Trophoblast cell (in vitro differentiated cells and primary cell): ENCODE measurements around the gene ADAM8.

Experiments used
- DNase-seq, 2 donors: peaks; one replicate each; pipeline ENCODE4 v3.0.0-alpha.2; 2016
- H2AFZ ChIP-seq: 2 replicates; pipeline ENCODE4 v1.6.1; 2013; ENCODE audit warnings: low read length, moderate library complexity, mild to moderate bottlenecking; ENCODE audit not compliant: insufficient read depth, poor library complexity
- H2AK5ac ChIP-seq: 2 replicates; pipeline ENCODE4 v1.6.1; 2013; ENCODE audit warnings: mild to moderate bottlenecking, low read length
- H2BK120ac ChIP-seq: 2 replicates; pipeline ENCODE4 v1.6.1; 2013; ENCODE audit warnings: low read length, mild to moderate bottlenecking, moderate library complexity; ENCODE audit not compliant: insufficient read depth, poor library complexity
- H2BK12ac ChIP-seq: 2 replicates; pipeline ENCODE4 v1.6.1; 2013; ENCODE audit warnings: mild to moderate bottlenecking, low read length, moderate library complexity
- H2BK5ac ChIP-seq: 2 replicates; pipeline ENCODE4 v1.6.1; 2013; ENCODE audit warnings: low read length, low read depth, moderate library complexity, mild to moderate bottlenecking; ENCODE audit not compliant: poor library complexity
- H3K14ac ChIP-seq: 2 replicates; pipeline ENCODE4 v1.6.1; 2013; ENCODE audit warnings: mild to moderate bottlenecking, low read length
- H3K18ac ChIP-seq: 2 replicates; pipeline ENCODE4 v1.6.1; 2013; ENCODE audit warnings: mild to moderate bottlenecking, low read length
- H3K23ac ChIP-seq: 2 replicates; pipeline ENCODE4 v1.6.1; 2013; ENCODE audit warnings: low read length
- H3K27ac ChIP-seq: 2 replicates; pipeline ENCODE4 v1.5.1; 2013; ENCODE audit warnings: low read depth, mild to moderate bottlenecking, inconsistent platforms, low read length, moderate library complexity
- H3K27me3 ChIP-seq: 2 replicates; pipeline ENCODE4 v1.6.1; 2013; ENCODE audit warnings: inconsistent platforms, mild to moderate bottlenecking, low read length, moderate library complexity; ENCODE audit not compliant: insufficient read depth
- H3K36me3 ChIP-seq, 2 experiments: 1 replicate in 1 of 2; 2 replicates in 1 of 2; pipeline ENCODE4 v1.6.1; 2013; ENCODE audit warnings: low read length in 2 of 2, mild to moderate bottlenecking in 2 of 2, moderate library complexity in 1 of 2; ENCODE audit not compliant: insufficient read depth in 2 of 2, control insufficient read depth in 1 of 2
- H3K4ac ChIP-seq: 2 replicates; pipeline ENCODE4 v1.6.1; 2013; ENCODE audit warnings: low read depth, mild to moderate bottlenecking, low read length, moderate library complexity
- H3K4me1 ChIP-seq, 2 experiments: 1 replicate in 1 of 2; 2 replicates in 1 of 2; pipeline ENCODE4 v1.6.1; 2013; ENCODE audit warnings: low read length in 2 of 2, mild to moderate bottlenecking in 2 of 2, moderate library complexity in 1 of 2; ENCODE audit not compliant: insufficient read depth in 2 of 2, control insufficient read depth in 1 of 2
- H3K4me2 ChIP-seq: 2 replicates; pipeline ENCODE4 v1.6.1; 2013; ENCODE audit warnings: inconsistent platforms, mild to moderate bottlenecking, low read length, moderate library complexity
- H3K4me3 ChIP-seq: 2 replicates; pipeline ENCODE4 v1.5.1; 2013; ENCODE audit warnings: mild to moderate bottlenecking, low read depth, low read length, inconsistent platforms
- H3K79me1 ChIP-seq: one replicate; pipeline ENCODE4 v1.6.1; 2013; ENCODE audit warnings: low read length
- H3K79me2 ChIP-seq: 2 replicates; pipeline ENCODE4 v1.6.1; 2013; ENCODE audit warnings: low read length, mild to moderate bottlenecking; ENCODE audit not compliant: control insufficient read depth, insufficient read depth, poor library complexity
- H3K9ac ChIP-seq: 2 replicates; pipeline ENCODE4 v1.6.1; 2013; ENCODE audit warnings: mild to moderate bottlenecking, low read length
- H3K9me3 ChIP-seq: 2 replicates; pipeline ENCODE4 v1.6.1; 2013; ENCODE audit warnings: low read depth, mild to moderate bottlenecking, control low read depth, inconsistent platforms, low read length; ENCODE audit not compliant: insufficient read depth
- H4K12ac ChIP-seq: 2 replicates; pipeline ENCODE4 v1.6.1; 2013; ENCODE audit warnings: low read depth, mild to moderate bottlenecking, low read length, moderate library complexity
- H4K8ac ChIP-seq: 2 replicates; pipeline ENCODE4 v1.6.1; 2013; ENCODE audit warnings: low read depth, mild to moderate bottlenecking, low read length, moderate library complexity
- H4K91ac ChIP-seq: one replicate; pipeline ENCODE4 v1.6.1; 2013; ENCODE audit warnings: low read depth, mild to moderate bottlenecking, low read length, moderate library complexity
- WGBS: extraction: QIAGEN DNeasy Blood & Tissue Kit; methylation state at CpG from one replicate; pipeline ENCODE4 v1.1.7; 2013; ENCODE audit warnings: missing lambda C conversion rate; ENCODE audit not compliant: insufficient read length, insufficient coverage; ENCODE audit errors: extremely low coverage; 5-methylcytosine and 5-hydroxymethylcytosine counted together

The ADAM8 gene

DNA sequence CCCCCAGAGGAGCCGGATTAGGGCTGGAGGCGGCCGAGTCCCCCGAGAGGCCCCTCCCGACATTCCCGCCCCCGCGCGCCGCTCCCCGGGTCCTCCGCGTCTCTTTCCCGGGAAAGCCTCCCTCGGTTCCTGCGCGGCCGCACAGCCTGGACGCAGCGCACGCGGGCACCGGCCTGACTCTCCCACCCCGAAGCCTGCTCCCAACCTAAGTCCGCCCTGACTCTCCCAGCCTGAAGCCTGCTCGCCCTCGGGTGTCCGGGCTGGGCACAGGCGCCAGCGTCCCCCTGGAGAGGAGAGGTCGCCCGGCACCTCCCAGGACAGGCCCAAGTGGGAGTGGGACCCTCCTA lies 39.5 kb downstream of the ADAM8 start:
- Histone ChIP-seq H2BK12ac (no peak overlapping the region), H4K91ac (no peak overlapping the region), H4K8ac (no peak overlapping the region), H3K79me1 (no peaks in the 10 kb centered on the region), H2BK120ac (no peak overlapping the region), H2AK5ac (no peak overlapping the region), H3K9ac (no peak overlapping the region), H3K36me3 (no peaks in the 10 kb centered on the region), H3K4me2 (peak overlapping the region; percentile 53), H3K18ac (no peak overlapping the region), H3K14ac (no peak overlapping the region), H3K4ac (no peak overlapping the region), H3K9me3 (peaks cover 4% of the 10 kb centered on the region), H3K4me3 (no peak overlapping the region), H3K27me3 (peaks cover 56% of the 10 kb centered on the region), H4K12ac (no peak overlapping the region), H3K23ac (no peak overlapping the region), H2BK5ac (no peak overlapping the region), H3K4me1 (peaks cover 7 to 8% of the 10 kb centered on the region in 2 experiments), H3K79me2 (no peaks in the 10 kb centered on the region), H2AFZ (peak overlapping the region; percentile 5), H3K27ac (no peak overlapping the region)
- DNase-seq = no peak
- WGBS = no CpG with 5 or more reads among the region's 32 CpGs

DNA sequence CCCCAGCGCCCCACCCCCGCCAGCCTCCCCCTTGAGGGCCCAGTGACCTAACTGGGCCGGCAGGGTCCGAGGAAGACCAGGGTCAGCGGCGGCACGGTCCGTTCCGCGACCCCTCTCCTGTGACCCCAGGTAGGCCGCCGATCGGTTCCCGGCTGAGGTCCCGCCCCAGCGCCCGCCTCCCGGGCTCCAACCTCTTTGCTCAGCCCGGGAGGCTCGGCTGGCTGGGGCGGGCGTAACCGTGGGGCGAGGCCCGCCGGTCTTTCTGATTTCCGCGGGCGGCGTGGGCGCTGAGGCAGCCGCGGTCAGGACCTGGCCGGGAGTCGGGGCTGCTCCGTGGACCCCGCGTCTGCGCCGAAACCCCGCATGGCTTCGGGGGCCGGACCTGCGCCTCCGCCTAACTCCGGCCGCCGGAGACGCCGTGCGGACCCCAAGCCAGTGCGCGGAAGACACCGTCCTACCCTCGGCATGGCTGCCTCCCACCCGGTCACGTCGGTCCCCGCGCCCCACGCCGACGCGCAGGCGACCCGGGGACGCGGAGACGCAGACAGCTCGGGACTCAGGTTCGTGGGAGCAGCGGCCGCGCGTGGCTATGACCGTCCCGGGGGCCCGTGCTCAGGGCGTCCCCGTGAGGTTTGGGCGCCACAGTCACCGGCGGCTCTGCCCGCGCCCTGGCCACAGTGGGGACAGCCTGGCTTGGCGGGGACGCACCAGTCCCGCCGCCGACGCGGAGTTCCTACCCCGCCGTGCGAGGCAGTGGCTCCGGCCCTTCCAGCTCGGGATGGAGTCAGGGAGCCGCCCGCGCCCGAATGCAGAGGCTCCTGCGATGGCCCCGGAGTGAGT lies 40.0 kb downstream of the ADAM8 start:
- no peak overlapping the region for H3K27ac ChIP-seq
- no peak overlapping the region for H3K4ac ChIP-seq
- no peak overlapping the region for H4K8ac ChIP-seq
- H3K18ac ChIP-seq = no peak overlapping the region
- H3K79me2 ChIP-seq = no peaks in the 10 kb centered on the region
- no peak overlapping the region for H2BK5ac ChIP-seq
- no peak overlapping the region for H2BK12ac ChIP-seq
- no peak overlapping the region for H2AK5ac ChIP-seq
- no peaks in the 10 kb centered on the region for H3K79me1 ChIP-seq
- peak overlapping the region; percentile 53 for H3K4me2 ChIP-seq
- no peak overlapping the region for H3K14ac ChIP-seq
- no peak overlapping the region for H3K9ac ChIP-seq
- H2AFZ ChIP-seq = peak overlapping the region; percentile 17
- no peak overlapping the region for H3K4me3 ChIP-seq
- H3K36me3 ChIP-seq = no peaks in the 10 kb centered on the region
- no peak overlapping the region for H4K91ac ChIP-seq
- WGBS = no CpG with 5 or more reads among the region's 103 CpGs
- H3K23ac ChIP-seq = no peak overlapping the region
- H2BK120ac ChIP-seq = no peak overlapping the region
- H3K4me1 ChIP-seq = peaks cover 7 to 8% of the 10 kb centered on the region in 2 experiments
- DNase-seq = no peak
- H3K9me3 ChIP-seq = peaks cover 4% of the 10 kb centered on the region
- H3K27me3 ChIP-seq = peaks cover 62% of the 10 kb centered on the region
- no peak overlapping the region for H4K12ac ChIP-seq

DNA sequence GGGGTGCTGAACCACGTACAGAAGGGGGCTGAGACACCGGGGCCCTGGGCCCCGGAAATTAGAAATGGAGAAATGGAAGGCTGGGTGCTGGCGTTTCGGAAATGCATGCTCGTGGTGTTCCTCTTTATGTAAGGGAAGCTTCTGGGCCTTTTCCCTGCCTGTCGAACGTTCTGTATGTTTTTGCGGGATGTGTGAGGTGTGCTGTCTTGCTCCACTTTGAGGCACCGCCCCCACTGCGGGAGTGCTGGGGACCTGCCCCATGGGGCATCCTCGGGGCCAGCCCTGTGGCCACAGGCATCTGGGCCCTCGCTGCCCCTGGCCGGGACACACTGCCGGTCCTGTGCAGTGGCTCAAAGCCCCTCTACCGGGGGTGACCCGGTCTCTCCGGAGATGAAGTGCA lies 40.7 kb downstream of the ADAM8 start:
- no peaks in the 10 kb centered on the region for H3K79me1 ChIP-seq

DNA sequence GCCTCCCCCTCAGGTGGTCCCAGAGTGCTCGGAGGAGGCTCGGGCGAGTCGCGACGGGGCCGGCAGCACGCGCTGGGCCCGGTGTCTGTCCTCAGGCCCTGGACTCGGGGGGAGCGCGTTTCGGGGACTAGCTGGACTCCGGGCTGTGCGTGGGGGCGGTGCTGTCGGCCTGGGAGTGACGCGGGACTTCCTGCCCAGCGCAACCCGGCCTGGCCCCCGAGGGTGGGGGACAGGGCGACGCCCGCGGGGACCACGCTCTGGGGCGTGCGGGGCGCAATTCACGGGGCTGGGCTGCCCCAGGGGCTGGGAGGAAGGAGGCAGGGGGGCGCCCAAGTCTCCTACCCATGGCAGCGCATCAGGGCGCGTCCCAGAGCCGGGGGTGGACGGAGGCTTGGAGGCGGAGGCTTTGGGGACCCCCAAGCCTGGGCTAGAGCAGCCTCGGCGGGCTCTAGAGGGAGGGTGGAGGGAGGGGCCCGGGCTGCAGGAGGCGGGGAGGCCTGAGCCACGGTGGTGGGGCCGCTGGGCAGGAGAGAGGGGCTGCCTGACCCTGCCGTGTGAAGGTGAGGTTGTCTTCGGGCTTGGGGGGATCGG lies 41.3 kb downstream of the ADAM8 start:
- Histone ChIP-seq H2AK5ac (no peak overlapping the region), H4K12ac (no peak overlapping the region), H3K18ac (no peak overlapping the region), H3K9ac (no peak overlapping the region), H3K36me3 (no peaks in the 10 kb centered on the region), H4K8ac (no peak overlapping the region), H3K27ac (no peak overlapping the region), H2BK5ac (no peak overlapping the region), H2BK120ac (no peak overlapping the region), H3K79me2 (no peaks in the 10 kb centered on the region), H2AFZ (no peak overlapping the region), H3K4ac (no peak overlapping the region), H4K91ac (no peak overlapping the region), H3K9me3 (peaks cover 8% of the 10 kb centered on the region), H3K14ac (no peak overlapping the region), H2BK12ac (no peak overlapping the region), H3K23ac (no peak overlapping the region), H3K4me3 (no peak overlapping the region), H3K4me2 (no peak overlapping the region), H3K79me1 (no peaks in the 10 kb centered on the region), H3K27me3 (peaks cover 74% of the 10 kb centered on the region), H3K4me1 (peaks cover 7 to 11% of the 10 kb centered on the region in 2 experiments)
- no peak for DNase-seq
- no CpG with 5 or more reads among the region's 48 CpGs for WGBS

More for the DNA sequence above, 40.7 kb downstream of the ADAM8 start:
- Histone ChIP-seq H3K9me3 (peaks cover 8% of the 10 kb centered on the region), H4K8ac (no peak overlapping the region), H3K18ac (no peak overlapping the region), H3K9ac (no peak overlapping the region), H2AK5ac (no peak overlapping the region), H3K36me3 (no peaks in the 10 kb centered on the region), H3K23ac (no peak overlapping the region), H2BK5ac (no peak overlapping the region), H3K79me2 (no peaks in the 10 kb centered on the region), H2BK12ac (no peak overlapping the region), H3K27ac (no peak overlapping the region), H3K4ac (no peak overlapping the region), H2AFZ (no peak overlapping the region), H3K27me3 (peaks cover 69% of the 10 kb centered on the region), H4K91ac (no peak overlapping the region), H3K14ac (no peak overlapping the region), H3K4me1 (peaks cover 7 to 8% of the 10 kb centered on the region in 2 experiments), H3K4me3 (no peak overlapping the region), H2BK120ac (no peak overlapping the region), H3K4me2 (no peak overlapping the region), H4K12ac (no peak overlapping the region)
- DNase-seq = no peak
- no CpG with 5 or more reads among the region's 18 CpGs for WGBS
